HG03354 (cell line): Measurements from ENCODE around the gene HIC2.
"Not testable (repeated sequence)": the region's sequence is repeated elsewhere in the genome, so short reads cannot be mapped to it uniquely, and the experiment has no call there.

Experiments
- ATAC-seq: cut with Tn5 transposase; IDR thresholded peaks from one replicate; pipeline ENCODE4 v1.9.1; 2021; ENCODE audit warnings: mild to moderate bottlenecking; ENCODE audit not compliant: unreplicated experiment, poor library complexity, severe bottlenecking

The HIC2 gene

DNA sequence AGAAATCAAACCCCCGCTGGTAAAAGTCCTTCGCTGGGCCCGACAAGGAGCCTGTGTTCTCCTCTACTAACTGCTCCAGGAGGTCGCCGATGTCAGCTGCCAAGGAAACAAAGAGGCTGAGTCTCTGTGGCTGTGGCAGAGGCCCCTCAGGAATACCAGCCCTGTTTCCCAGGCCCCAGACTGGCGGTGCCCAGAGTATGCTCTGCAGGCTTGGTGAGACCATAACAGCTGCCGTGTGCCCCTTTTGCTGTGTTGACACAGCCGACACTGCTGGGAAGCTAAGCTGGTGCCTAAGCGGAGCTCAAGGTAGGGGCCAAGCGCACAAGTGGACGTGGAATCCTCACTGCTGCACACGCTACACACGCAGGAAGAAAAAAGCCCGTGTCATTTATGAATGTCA, 66.9 kb downstream of the HIC2 start:
- ATAC-seq: not testable (repeated sequence)

DNA sequence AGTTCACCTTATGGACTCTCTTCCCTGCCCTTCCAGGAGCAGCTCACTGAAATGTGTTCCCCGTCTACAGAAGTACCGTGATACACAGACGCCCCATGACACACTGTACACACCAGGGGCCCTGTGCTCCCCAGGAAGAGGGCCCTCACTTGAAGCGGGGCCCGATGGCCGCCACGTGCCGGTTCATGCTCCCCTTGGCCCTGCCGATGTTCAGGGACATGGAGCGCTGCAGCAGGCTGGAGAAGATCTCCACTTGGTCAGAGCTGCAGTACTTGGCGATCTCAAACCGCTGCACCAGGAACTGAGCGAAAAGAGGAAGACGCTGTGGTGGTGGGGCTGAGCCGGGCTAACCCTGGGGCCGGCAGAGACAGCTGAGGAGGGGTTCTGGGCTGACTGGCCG, 70.6 kb downstream of the HIC2 start:
- not testable (repeated sequence) for ATAC-seq

DNA sequence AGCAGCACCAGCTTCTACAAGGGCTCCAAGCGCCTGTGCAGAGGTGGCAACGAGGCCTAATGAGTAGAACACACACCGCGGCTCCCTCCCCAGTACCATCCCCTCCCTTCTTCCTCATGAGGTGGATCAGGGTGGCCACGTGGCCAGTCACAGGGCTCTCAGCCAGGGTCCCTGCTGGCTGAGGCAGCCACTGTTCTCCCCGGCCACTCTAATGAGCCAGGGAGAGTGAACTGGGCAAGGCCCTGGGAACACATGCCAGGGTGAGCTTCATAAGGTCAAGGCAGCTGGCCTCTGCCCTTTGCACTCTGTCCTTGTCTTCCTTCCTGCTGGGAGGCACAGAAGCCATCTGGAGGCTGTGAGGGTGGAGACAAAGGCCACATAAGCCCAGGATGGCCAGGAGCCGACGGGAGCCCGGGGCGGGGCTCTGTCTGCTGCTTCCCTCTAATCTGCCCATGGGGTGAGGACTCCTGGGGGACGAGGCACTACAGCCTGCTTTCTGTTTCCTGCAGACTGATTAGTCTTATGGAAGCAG, 72.0 kb downstream of the HIC2 start:
- not testable (repeated sequence) for ATAC-seq

DNA sequence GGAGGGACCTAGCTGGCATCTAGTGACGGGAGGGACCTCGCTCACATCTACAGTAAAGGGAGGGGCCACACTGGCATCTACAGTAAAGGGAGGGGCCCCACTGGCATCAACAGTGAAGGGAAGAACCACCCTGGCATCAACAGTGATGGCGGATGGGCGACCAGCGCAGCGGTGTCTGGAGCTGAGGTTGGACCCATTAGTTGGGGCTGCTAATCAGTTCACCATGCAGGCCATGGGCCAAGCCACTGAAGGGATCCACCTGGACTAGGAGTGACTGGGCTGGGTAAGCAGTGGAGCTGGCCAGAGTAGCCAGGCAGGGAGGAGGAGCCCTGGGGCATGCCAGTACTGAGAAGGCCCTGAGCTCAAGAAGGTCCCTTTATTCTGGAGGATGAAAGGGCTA, 73.4 kb downstream of the HIC2 start:
- ATAC-seq: not testable (repeated sequence)

DNA sequence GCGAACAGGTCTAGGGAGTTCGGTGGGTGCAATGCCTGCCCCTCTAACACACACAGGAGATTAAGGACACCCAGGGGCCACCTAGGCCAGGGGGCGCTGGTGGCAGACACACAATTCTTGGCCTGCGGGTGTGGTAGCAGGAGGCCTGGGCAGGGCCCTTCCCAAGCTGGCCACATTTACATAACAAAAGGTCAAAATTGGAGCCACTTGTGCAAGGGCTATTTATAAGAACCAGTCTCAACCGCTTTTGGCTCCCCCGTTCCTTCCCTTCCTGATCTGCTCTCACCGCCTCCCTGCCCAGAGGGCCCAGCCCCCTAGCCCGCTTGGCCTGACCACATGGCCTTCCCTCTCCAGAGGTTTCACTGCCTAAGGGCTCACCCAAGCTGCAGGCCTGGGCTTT, 75.1 kb downstream of the HIC2 start:
- not testable (repeated sequence) for ATAC-seq

GRCh38 chr22:21493789-21494782, 76.9 kb downstream of the HIC2 start:
- not testable (repeated sequence) for ATAC-seq

- ATAC-seq: not testable (repeated sequence)
These were observed 80.8 kb downstream of the HIC2 start for GRCh38 chr22:21497984-21498383.

GRCh38 chr22:21498489-21498888, 81.3 kb downstream of the HIC2 start:
- not testable (repeated sequence) for ATAC-seq

DNA sequence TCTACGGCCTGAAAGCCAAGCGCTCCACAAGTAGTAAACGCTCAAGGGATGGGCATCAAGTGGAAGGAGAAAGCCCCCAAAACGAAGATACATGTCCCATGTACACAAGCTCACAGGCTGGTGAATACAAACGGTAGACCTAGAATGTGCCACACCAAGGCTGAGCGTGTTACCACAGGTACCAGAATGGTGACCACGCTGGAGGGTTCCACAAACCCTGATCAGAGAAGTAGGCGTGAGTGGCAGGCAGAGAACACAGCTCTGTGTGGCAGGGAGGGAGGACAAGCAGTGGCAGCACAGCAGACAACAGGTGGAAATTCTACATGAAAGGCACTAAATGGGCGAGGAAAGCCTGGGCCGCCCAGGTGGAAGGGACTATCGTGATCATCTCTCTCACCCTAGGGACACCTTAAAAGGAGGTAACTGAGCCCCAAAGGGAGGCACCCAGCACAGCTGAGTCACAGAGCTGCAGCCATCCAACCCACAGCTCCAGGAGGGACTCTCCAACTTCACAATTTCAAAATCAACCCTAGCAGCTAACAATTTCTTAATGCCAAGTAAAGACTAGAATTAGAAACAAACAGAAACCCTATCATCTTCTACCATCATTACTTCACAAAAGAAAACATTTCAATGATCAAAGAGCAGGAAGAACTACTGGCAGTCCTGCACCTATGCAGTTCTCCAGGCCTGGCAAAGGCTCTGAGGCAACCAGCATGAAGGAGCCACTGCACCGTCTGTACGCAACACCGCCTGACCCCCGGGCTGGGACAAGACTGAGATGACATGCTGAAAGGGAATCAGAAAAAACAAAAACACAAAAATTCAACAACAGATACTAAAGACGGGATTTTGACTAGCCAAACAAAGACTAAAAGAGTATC, 82.7 kb downstream of the HIC2 start:
- not testable (repeated sequence) for ATAC-seq
